Stomach (tissue), 9 donors: Measurements from ENCODE around the gene PPP1R14C. TPM values are rescaled to one million over a fixed set of nuclear protein-coding genes. Genes with fewer than 3 reads are reported as not detected.

Experiments used
- DNase-seq, 2 donors: peaks; one replicate each; pipeline versions ENCODE4 v3.0.0 to v3.0.0-alpha.2; 2013 to 2019
- H3K27ac ChIP-seq, 5 donors: fragments of 200-600 bp in 4 of 5; sonication (generic) in 4 of 5; one replicate each; pipeline ENCODE4 v1.5.1; 2013 to 2019; ENCODE audit warnings: mild to moderate bottlenecking in 1 of 5, moderate library complexity in 1 of 5
- H3K27me3 ChIP-seq, 3 donors: fragments of 200-600 bp; sonication (generic); one replicate each; pipeline ENCODE4 v1.5.1; 2017 to 2019; ENCODE audit warnings: mixed run types in 1 of 3
- H3K36me3 ChIP-seq, 4 donors: fragments of 200-600 bp; sonication (generic); 1 replicate in 3 of 4; 2 replicates in 1 of 4; pipeline ENCODE4 v1.5.1; 2016 to 2019
- H3K4me1 ChIP-seq, 4 donors: fragments of 200-600 bp; sonication (generic); one replicate each; pipeline ENCODE4 v1.5.1; 2016 to 2019
- H3K4me3 ChIP-seq, 4 donors: fragments of 200-600 bp; sonication (generic) in 3 of 4; one replicate each; pipeline ENCODE4 v1.5.1; 2016 to 2019; ENCODE audit warnings: mild to moderate bottlenecking in 1 of 4
- H3K9me3 ChIP-seq, 4 donors: fragments of 200-600 bp; sonication (generic); one replicate each; pipeline ENCODE4 v1.5.1; 2016 to 2019
- CTCF ChIP-seq, 7 experiments: fragments of 450-650 bp in 4 of 7; fragments of 200-600 bp in 3 of 7; sonication (generic) in 3 of 7; IDR thresholded peaks; one replicate each; pipeline ENCODE4 v1.5.1; 2016 to 2019; ENCODE audit warnings: antibody characterized with exemption in 7 of 7, control low read depth in 2 of 7, mild to moderate bottlenecking in 1 of 7
- EP300 ChIP-seq: sonication (generic); formaldehyde crosslinking; IDR thresholded peaks from one replicate; pipeline ENCODE4 v1.6.1; 2017; ENCODE audit warnings: antibody characterized with exemption
- POLR2A ChIP-seq, 4 donors: fragments of 450-650 bp; IDR thresholded peaks; one replicate each; pipeline ENCODE4 v1.6.1; 2016; ENCODE audit warnings: antibody characterized with exemption in 4 of 4, control low read depth in 2 of 4, mild to moderate bottlenecking in 1 of 4, moderate library complexity in 1 of 4
- POLR2AphosphoS5 ChIP-seq, 3 donors: sonication (generic); formaldehyde crosslinking; IDR thresholded peaks; one replicate each; pipeline ENCODE4 v1.6.1; 2016; ENCODE audit warnings: antibody characterized with exemption in 3 of 3
- WGBS, 5 donors: extraction: QIAGEN DNeasy Blood & Tissue Kit in 3 of 5; methylation state at CpG; one replicate each; pipeline versions ENCODE4 v1.1.5 to v1.1.7; 2013 to 2018; 5-methylcytosine and 5-hydroxymethylcytosine counted together
- intact Hi-C: fragments of 100-400 bp; cut with DNase I; formaldehyde crosslinking; loops from one replicate; pipeline ENCODE4 v1.15.1; 2023; ENCODE audit warnings: low total_unique reads
- polyA plus RNA-seq, 3 donors: library from polyadenylated mRNA; stranded (reverse); fragments of 200-250 nt; gene quantifications; one replicate each; pipeline ENCODE4 v1.2.3, GENCODE V29; 2013
- total RNA-seq, 5 donors: library from RNA; depleted of rRNA; stranded (reverse); fragments of >200 nt; gene quantifications; one replicate each; pipeline versions ENCODE4 v1.1.0 to v1.2.3, GENCODE V29; 2014 to 2016
- donor health status: healthy with polysubstance abuse.
- donor health status: Bipolar disorder and iron deficiency.
- donor health status: healthy.

Gene PPP1R14C
- total and polyA plus RNA-seq, 8 donors, result 0.25 to 13.8 (median 4.1) TPM; not detected in 3

GRCh38 chr6:150159757-150160156 lies 16.9 kb downstream of the PPP1R14C start:
- Histone ChIP-seq H3K4me3 (no peak overlapping the region), H3K4me1 (no peaks in the 10 kb centered on the region), H3K27me3 (peaks cover 0 to 7% (median 0%) of the 10 kb centered on the region in 3 donors), H3K27ac (no peak overlapping the region), H3K9me3 (no peaks in the 10 kb centered on the region), H3K36me3 (no peaks in the 10 kb centered on the region)
- 71 to 88% (median 78%) methylated on average over 4 of the region's 4 CpGs for WGBS, 5 donors
- no peak for DNase-seq
- no peak for TF ChIP-seq POLR2A (IDR thresholded peaks at IDR 0.05)
- no peak for TF ChIP-seq POLR2AphosphoS5 (IDR thresholded peaks at IDR 0.05)
- no peak for TF ChIP-seq EP300
- no peak for TF ChIP-seq CTCF (IDR thresholded peaks at IDR 0.05)
- intact Hi-C loops, result no loop called here

GRCh38 chr6:150163970-150164369 lies 21.1 kb downstream of the PPP1R14C start:
- Histone ChIP-seq H3K4me3 (no peak overlapping the region), H3K27me3 (no peaks in the 10 kb centered on the region), H3K4me1 (no peaks in the 10 kb centered on the region), H3K9me3 (no peaks in the 10 kb centered on the region), H3K36me3 (no peaks in the 10 kb centered on the region), H3K27ac (no peak overlapping the region)
- DNase-seq, result no peak
- TF ChIP-seq CTCF (IDR thresholded peaks at IDR 0.05), result no peak
- intact Hi-C loops, result no loop called here
- 92 to 99% (median 97%) methylated on average over 3 of the region's 3 CpGs for WGBS, 5 donors

- no peaks in the 10 kb centered on the region for H3K27me3 ChIP-seq
- H3K4me3 ChIP-seq, result no peak overlapping the region
- H3K9me3 ChIP-seq, result no peaks in the 10 kb centered on the region
- no peak overlapping the region for H3K27ac ChIP-seq
- no peaks in the 10 kb centered on the region for H3K36me3 ChIP-seq
- TF ChIP-seq POLR2AphosphoS5 (IDR thresholded peaks at IDR 0.05) (no peak), CTCF (IDR thresholded peaks at IDR 0.05) (no peak), EP300 (no peak), POLR2A (IDR thresholded peaks at IDR 0.05) (no peak)
- intact Hi-C loops, result no loop called here
- no peak for DNase-seq
- no peaks in the 10 kb centered on the region for H3K4me1 ChIP-seq
Observed at GRCh38 chr6:150165020-150165702, 22.3 kb downstream of the PPP1R14C start.

- TF ChIP-seq POLR2AphosphoS5 (IDR thresholded peaks at IDR 0.05), result no peak
- no peak for TF ChIP-seq EP300
- TF ChIP-seq POLR2A (IDR thresholded peaks at IDR 0.05), result no peak
- no peak for TF ChIP-seq CTCF (IDR thresholded peaks at IDR 0.05)
- H3K27me3 ChIP-seq, result no peaks in the 10 kb centered on the region
- DNase-seq, result no peak
- no peaks in the 10 kb centered on the region for H3K36me3 ChIP-seq
- no peaks in the 10 kb centered on the region for H3K4me1 ChIP-seq
- intact Hi-C loops, result no loop called here
- no peak overlapping the region for H3K27ac ChIP-seq
- no peak overlapping the region for H3K4me3 ChIP-seq
- 70 to 84% (median 74%) methylated on average over 6 of the region's 6 CpGs for WGBS, 5 donors
- no peaks in the 10 kb centered on the region for H3K9me3 ChIP-seq
Observed at GRCh38 chr6:150167479-150167873, 24.6 kb downstream of the PPP1R14C start.
